SK-N-MC (cell line): Measurements from ENCODE around the gene PTX4.

Experiments
- DNase-seq: peaks from one replicate; pipeline ENCODE4 v3.0.0-alpha.2; 2011; ENCODE audit warnings: low read depth, low spot score
- H3K27ac ChIP-seq: fragments of 200-600 bp; sonication (generic); 2 replicates; pipeline ENCODE4 v1.5.1; 2016; ENCODE audit warnings: mixed run types
- H3K36me3 ChIP-seq: fragments of 200-600 bp; sonication (generic); 2 replicates; pipeline ENCODE4 v1.6.1; 2017; ENCODE audit warnings: antibody characterized with exemption, low read length, mixed read lengths; ENCODE audit not compliant: insufficient read depth
- H3K4me3 ChIP-seq: fragments of 200-600 bp; sonication (generic); 2 replicates; pipeline ENCODE4 v1.5.1; 2016
- H3K9ac ChIP-seq: fragments of 200-600 bp; sonication (generic); 2 replicates; pipeline ENCODE4 v1.8.0; 2017; ENCODE audit warnings: mixed run types, mixed read lengths; ENCODE audit not compliant: insufficient read length
- H3K9me3 ChIP-seq: fragments of 200-600 bp; sonication (generic); 2 replicates; pipeline ENCODE4 v1.6.1; 2017; ENCODE audit warnings: low read depth, mild to moderate bottlenecking, antibody characterized with exemption, low read length, moderate library complexity, mixed read lengths
- EZH2 ChIP-seq: fragments of 200-600 bp; sonication (generic); IDR thresholded peaks from one replicate; pipeline ENCODE4 v1.6.1; 2017; ENCODE audit warnings: antibody characterized with exemption
- FOXP2 ChIP-seq: optimal IDR thresholded peaks from 2 replicates; pipeline ENCODE3; 2011; ENCODE audit warnings: mild to moderate bottlenecking, moderate library complexity; ENCODE audit not compliant: insufficient read depth; ENCODE audit errors: extremely low read length, control extremely low read depth
- POLR2AphosphoS5 ChIP-seq: IDR thresholded peaks from 2 replicates; pipeline ENCODE4 v1.6.1; 2012; ENCODE audit warnings: mild to moderate bottlenecking, low read depth, low read length, borderline replicate concordance

Gene PTX4

DNA sequence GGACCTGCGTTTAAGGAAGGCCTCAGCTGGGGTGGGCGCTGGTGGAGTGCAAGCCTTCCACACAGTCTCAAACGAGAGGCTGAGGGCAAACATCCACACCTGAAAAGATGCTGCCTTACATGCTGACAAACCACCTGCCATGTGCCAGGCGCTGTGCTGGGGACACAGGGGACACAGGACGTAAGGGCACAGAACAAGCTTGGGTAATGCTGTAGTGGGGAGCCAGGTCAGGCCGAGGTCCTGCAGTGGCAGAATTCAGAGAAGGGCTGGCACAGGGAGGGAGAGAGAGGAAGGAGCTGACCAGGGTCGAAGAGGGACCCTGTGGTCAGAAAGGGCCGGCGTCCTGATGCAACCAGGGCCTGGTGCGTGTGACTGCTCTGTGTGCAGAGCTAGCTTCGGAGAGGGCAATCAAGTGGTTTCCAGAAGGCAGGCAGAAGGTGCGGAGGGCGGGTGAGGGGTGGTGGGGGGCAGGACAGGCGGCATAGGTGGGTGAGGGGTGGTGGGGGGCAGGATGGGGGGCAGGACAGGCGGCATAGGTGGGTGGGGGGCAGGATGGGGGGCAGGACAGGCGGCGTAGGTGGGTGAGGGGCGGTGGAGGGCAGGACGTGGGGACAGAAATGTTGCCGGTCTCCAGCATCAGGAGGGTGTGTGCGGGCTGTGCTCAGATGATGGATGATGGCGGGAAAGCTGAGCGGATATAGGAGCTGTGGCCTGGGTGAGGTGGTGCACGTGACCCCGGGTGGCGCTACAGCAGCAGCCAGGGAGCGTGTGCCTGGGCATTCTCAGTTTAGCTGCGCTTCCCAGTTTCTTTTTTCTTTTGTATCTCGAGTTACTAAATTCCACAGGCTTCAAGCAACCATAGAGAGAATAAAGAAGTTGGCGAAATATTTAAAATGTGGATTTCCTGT, 23.2 kb upstream of the PTX4 start:
- Histone ChIP-seq H3K9me3 (no peaks in the 10 kb centered on the region; the same call in 1 of the 2 replicates), H3K9ac (no peak overlapping the region), H3K27ac (no peak overlapping the region), H3K4me3 (no peak overlapping the region), H3K36me3 (no peaks in the 10 kb centered on the region)
- DNase-seq: no peak
- TF ChIP-seq EZH2 (no peak), FOXP2 (no peak), POLR2AphosphoS5 (no peak)

DNA sequence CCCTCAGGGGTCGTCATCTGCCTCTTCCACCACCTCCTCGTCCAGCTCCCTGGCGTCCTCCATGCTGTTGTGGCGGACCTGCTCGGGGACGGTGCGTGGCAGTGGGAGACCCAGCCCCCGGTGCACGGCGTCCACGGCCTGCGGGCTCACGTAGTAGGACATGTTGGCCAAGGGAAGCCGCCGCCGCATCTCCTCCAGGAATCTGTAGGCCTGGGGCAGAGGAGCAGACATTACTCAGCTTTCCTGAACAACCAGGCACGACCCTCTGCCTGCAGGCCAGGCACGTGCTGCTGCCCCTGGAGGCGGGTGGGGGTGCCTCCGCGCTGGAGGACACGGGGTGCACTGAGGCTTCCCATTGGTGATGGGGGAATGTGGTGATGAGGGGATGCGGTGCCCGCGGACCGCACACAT, 22.2 kb upstream of the PTX4 start:
- Histone ChIP-seq H3K4me3 (no peak overlapping the region), H3K9me3 (no peaks in the 10 kb centered on the region; the same call in 1 of the 2 replicates), H3K27ac (no peak overlapping the region), H3K36me3 (no peaks in the 10 kb centered on the region), H3K9ac (no peak overlapping the region)
- TF ChIP-seq POLR2AphosphoS5 (no peak), FOXP2 (no peak), EZH2 (no peak)
- no peak for DNase-seq

DNA sequence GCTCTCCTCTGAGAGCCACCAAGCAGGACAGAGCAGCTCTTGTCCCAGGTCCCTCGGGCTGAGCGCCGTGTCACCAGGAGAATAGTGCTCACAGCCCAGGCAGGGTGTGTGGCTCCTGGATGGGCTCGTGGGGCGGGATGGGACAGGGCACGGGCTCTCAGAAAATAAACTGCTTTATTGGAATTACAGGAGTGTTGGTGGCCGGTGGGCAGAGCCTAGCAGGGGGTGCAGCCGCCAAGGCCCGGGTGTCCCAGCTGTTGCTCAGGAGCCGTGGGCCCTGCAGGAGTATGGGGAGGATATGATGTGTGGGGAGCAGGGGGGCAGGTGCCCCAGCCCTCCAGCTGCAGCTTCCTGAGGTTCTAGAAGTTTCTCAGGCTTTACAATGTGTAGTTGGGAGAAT, 21.5 kb upstream of the PTX4 start:
- no peak for DNase-seq
- TF ChIP-seq EZH2 (no peak), POLR2AphosphoS5 (no peak), FOXP2 (no peak)
- no peaks in the 10 kb centered on the region; the same call in 1 of the 2 replicates for H3K9me3 ChIP-seq
- no peaks in the 10 kb centered on the region for H3K36me3 ChIP-seq
- H3K27ac ChIP-seq: no peak overlapping the region
- no peak overlapping the region for H3K4me3 ChIP-seq
- no peak overlapping the region for H3K9ac ChIP-seq

DNA sequence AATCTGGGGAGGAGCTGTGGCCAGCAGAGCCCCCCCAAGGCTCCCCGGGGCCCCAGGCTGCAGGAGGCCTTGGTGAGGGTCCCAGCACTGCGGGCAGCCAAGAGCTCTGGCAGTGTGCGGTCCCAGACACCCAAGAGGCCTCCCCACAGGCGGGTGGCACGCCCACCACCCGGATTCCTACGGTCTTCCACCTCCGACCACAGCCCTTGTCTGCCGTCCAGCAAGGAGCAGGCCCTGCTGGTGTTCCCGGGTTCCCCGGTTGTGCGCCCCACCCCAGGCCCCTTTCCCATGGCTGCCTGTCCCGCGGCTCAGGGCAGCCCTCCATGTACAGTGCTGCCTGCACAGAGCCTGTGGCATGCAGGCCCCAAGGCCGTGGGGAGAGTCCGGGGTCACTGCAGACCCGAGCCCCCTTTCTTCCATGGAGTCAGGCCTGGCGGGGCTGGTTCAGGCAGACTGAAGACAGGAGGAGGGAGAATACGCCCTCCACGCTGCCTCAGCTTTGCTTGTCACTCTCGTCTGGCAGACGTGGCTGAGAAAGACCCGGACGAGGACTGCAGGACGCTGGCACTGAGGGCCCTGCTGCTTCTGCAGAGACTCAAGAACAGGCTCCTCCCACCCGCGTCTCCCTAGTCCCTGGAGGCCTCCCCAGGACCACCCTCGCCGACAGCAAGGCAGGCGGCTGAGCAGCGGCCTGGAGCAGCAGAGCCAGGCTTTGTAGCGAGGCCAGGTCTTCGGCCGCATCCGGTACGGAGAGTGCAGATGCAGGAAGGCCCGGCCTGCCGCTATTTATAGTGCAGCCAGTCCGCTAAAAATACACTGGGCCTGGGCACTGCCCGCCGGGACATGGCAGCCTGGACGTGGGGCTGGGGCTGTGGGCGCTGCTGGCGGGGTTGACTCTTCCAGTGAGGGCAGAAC, 20.8 kb upstream of the PTX4 start:
- no peaks in the 10 kb centered on the region for H3K9me3 ChIP-seq
- no peak for DNase-seq
- H3K4me3 ChIP-seq: no peak overlapping the region
- no peak overlapping the region for H3K27ac ChIP-seq
- no peak for TF ChIP-seq EZH2
- no peak for TF ChIP-seq FOXP2
- TF ChIP-seq POLR2AphosphoS5: no peak
- no peak overlapping the region for H3K9ac ChIP-seq
- H3K36me3 ChIP-seq: no peaks in the 10 kb centered on the region

DNA sequence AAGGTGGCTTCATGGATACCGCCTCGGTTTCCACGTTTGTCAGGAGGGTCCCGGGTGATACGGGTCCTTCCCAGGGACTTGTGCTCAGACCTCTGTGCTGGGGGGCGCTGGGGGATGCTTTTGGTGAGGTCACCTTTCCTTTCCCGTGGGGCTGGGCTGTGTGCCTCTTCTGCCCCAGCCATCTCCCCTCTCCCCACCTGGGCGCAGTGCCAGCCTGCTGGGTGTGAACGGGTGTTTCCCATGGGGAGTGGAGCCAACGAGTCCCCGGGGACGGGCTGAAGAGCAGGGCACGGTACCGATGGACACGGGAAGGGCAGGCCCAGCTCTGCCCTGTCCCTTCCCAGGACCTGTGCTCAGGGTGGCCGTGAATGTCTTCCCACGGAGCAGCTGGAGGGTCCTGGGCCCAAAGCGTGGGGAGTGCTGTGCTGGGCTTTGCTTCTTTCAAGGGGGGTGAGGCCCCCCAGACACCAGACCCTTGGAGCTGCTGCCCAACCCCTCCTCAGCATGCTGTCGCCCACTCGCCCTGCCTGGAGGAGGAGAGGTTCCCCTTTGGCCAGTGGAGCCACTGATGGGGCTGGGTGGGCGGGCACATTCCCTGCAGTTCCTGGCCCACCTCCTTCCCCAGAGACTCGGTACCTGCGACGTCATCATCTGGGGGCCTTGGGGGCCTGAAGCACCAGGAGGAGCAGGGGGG, 19.9 kb upstream of the PTX4 start:
- Histone ChIP-seq H3K27ac (no peak overlapping the region), H3K9ac (no peak overlapping the region), H3K9me3 (no peaks in the 10 kb centered on the region), H3K36me3 (no peaks in the 10 kb centered on the region; the same call in 1 of the 2 replicates), H3K4me3 (no peak overlapping the region)
- TF ChIP-seq POLR2AphosphoS5 (no peak), EZH2 (no peak), FOXP2 (no peak)
- no peak for DNase-seq

DNA sequence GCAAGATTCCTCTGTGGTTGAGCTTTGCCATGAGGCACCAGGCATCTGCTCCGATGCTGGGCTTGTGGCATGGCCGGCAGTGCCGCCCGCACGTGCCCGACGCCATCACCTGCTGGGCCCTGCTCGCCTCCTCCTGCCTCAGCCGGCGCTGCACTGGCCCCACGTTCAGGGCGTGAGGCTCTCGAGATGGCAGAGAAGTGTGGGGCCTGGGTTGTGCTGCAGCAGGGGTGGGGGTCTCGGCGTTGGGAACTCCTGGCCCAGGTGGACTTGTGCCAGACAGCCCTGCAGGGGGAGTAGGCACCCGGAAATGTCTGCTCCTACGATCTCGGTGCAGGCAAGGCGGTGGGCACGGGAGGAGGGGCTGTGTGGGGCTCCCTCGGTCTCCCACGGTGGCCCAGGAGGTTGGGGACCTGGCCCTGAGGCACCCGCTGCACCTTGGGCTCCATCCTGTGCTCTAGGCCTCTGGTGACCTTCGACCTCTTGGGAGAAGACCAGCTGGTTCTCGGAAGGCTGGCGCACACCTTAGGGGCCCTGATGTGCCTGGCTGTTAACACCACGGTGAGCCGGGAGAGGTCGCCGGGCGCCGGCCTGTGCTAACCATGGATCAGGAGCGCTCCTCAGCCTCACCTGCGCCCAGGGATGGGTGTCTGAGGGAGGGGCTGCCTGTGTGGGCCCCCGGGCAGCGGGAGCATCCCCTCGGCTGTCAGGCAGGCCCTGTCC, 17.9 kb upstream of the PTX4 start:
- H3K27ac ChIP-seq: no peak overlapping the region
- H3K36me3 ChIP-seq: peaks cover 15% of the 10 kb centered on the region; the same call in 1 of the 2 replicates
- H3K9me3 ChIP-seq: no peaks in the 10 kb centered on the region
- no peak overlapping the region for H3K9ac ChIP-seq
- no peak for DNase-seq
- no peak overlapping the region for H3K4me3 ChIP-seq
- no peak for TF ChIP-seq POLR2AphosphoS5
- TF ChIP-seq EZH2: no peak
- no peak for TF ChIP-seq FOXP2

DNA sequence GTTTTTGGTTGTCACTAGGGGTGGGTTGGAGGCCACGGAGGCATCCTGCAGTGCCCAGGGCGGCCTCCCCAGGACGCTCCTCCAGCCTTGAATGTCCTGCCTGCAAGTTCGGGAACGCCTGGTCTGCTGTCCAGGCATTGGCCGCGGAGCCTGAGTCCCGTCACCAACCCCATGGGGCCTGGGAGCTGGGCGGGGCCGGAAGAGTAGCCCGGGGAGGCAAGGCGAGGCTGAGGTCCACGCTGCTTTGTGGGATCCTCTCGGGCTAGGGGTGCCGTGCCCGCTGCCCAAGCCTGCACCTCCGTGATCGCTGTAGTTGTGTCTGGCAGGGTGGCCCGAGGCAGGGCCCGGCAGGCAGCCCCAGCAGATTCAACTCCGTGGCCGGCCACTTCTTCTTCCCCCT, 17.2 kb upstream of the PTX4 start:
- no peak overlapping the region for H3K9ac ChIP-seq
- DNase-seq: no peak
- no peak overlapping the region for H3K27ac ChIP-seq
- H3K36me3 ChIP-seq: peaks cover 22% of the 10 kb centered on the region; the same call in 1 of the 2 replicates
- no peak for TF ChIP-seq POLR2AphosphoS5
- no peak for TF ChIP-seq FOXP2
- TF ChIP-seq EZH2: no peak
- H3K4me3 ChIP-seq: no peak overlapping the region
- H3K9me3 ChIP-seq: no peaks in the 10 kb centered on the region
